Gastrocnemius medialis (tissue), 4 donors: Measurements from ENCODE around the gene PRDX6.

Experiments used
- POLR2A ChIP-seq, 2 donors: fragments of 450-650 bp; IDR thresholded peaks; one replicate each; pipeline ENCODE4 v1.6.1; 2017; ENCODE audit warnings: antibody characterized with exemption in 2 of 2, mild to moderate bottlenecking in 2 of 2, moderate library complexity in 2 of 2
- TF ChIP-seq, protein P1 (sequence below), 5 experiments: fragments of 450-650 bp in 3 of 5; fragments of 200-600 bp in 2 of 5; sonication (generic) in 2 of 5; IDR thresholded peaks in 4 of 5; conservative IDR thresholded peaks in 1 of 5; 1 replicate in 4 of 5; 2 replicates in 1 of 5; pipeline ENCODE4 v1.5.1; 2016 to 2019; ENCODE audit warnings: antibody characterized with exemption in 5 of 5, mild to moderate bottlenecking in 3 of 5, moderate library complexity in 3 of 5

DNA sequence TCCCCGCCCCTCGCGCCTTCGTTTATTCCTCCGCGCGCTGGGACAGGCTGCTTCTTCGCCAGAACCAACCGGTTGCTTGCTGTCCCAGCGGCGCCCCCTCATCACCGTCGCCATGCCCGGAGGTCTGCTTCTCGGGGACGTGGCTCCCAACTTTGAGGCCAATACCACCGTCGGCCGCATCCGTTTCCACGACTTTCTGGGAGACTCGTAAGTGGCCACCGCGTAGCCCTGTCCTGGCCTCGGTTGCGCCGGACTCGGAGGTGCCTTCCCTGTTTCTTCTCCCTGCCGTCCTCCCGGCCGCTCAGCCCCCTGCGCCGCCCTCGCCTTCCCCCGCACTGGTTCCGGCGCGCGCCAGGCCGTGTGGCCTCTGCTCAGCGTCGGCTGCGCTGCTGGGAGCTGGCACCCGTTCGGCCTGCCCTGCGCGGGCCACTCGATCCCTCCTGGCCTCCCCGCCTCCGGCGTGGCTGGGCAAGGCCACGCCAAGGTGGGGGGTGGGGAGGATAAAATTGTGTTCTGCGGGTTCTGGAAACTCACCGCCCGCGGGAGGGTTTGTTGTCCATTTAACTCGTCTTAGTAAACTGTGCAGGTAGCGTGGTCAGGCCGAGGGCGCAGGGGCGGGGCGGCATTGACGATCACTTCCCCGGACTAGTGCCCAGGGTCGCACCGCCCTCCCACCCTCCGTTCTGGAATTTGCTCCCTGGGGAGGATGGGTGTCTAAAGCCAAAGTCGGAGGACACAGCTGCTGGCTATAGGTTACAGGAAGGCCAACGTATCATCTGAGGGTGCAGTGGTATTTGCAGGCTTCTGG, at the start of gene PRDX6:
- peak; percentile 85 to 88 for TF ChIP-seq POLR2A (IDR thresholded peaks at IDR 0.05)
- TF ChIP-seq, protein P1, sequence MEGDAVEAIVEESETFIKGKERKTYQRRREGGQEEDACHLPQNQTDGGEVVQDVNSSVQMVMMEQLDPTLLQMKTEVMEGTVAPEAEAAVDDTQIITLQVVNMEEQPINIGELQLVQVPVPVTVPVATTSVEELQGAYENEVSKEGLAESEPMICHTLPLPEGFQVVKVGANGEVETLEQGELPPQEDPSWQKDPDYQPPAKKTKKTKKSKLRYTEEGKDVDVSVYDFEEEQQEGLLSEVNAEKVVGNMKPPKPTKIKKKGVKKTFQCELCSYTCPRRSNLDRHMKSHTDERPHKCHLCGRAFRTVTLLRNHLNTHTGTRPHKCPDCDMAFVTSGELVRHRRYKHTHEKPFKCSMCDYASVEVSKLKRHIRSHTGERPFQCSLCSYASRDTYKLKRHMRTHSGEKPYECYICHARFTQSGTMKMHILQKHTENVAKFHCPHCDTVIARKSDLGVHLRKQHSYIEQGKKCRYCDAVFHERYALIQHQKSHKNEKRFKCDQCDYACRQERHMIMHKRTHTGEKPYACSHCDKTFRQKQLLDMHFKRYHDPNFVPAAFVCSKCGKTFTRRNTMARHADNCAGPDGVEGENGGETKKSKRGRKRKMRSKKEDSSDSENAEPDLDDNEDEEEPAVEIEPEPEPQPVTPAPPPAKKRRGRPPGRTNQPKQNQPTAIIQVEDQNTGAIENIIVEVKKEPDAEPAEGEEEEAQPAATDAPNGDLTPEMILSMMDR (IDR thresholded peaks at IDR 0.05 in 4 of 5, conservative IDR thresholded peaks at IDR 0.05 in 1 of 5) = peak in 1 of 5 experiments; percentile 7
